ENCODE data around the gene FAM118B.

- TF ChIP-seq CTCF (IDR thresholded peaks at IDR 0.05), result no peak
- no peak for TF ChIP-seq POLR2AphosphoS5 (IDR thresholded peaks at IDR 0.05)
Measured at GRCh38 chr11:126231725-126232459, 20.3 kb downstream of the FAM118B start.
